ENCODE data around the gene POLD1. TPM values are rescaled to one million over a fixed set of nuclear protein-coding genes. Genes with fewer than 3 reads are reported as not detected.
A peak's percentile ranks its signal among the peaks of the same experiment; 100 is the strongest.

The POLD1 gene
- total RNA-seq, 1 donor from 2014 or later, result 18.9 TPM

DNA sequence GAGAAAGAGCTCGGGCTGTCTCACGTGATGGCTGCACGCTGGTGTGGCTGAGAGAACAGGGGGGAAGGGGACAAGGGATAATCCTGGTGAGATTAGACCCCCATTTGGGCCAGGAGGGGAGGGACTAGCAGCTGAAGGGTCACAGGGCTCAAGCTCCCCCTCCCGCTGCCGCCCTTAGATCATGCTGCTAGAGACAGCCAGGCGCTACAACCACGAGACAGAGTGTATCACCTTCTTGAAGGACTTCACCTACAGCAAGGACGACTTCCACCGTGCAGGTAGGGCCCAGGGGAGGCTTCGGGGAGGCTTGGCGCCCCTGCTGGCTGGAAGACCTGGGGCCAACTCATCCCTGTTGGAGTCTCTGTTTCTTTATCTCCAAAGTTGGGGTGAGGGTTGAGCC is 4.5 kb upstream of the POLD1 start:
- Histone ChIP-seq H3K9ac (ENCODE audit: low read length) (no peak overlapping the region), H3K36me3 (ENCODE audit: insufficient read depth, low read length) (peaks cover 7% of the 10 kb centered on the region), H3K9me3 (ENCODE audit: insufficient read depth, low read depth, low read length) (no peaks in the 10 kb centered on the region), H3K4me3 (ENCODE audit: insufficient read depth, low read depth, low read length) (no peak overlapping the region), H4K20me1 (ENCODE audit: insufficient read depth, low read length) (peaks cover 13% of the 10 kb centered on the region), H3K27ac (ENCODE audit: low read depth, low read length) (no peak overlapping the region), H3K4me2 (ENCODE audit: low read length) (no peak overlapping the region), H3K27me3 (ENCODE audit: insufficient read depth, low read length) (no peaks in the 10 kb centered on the region), H3K4me1 (ENCODE audit: insufficient read depth, low read length) (peaks cover 4% of the 10 kb centered on the region), H3K79me2 (ENCODE audit: insufficient read depth, low read length) (no peaks in the 10 kb centered on the region), H2AFZ (ENCODE audit: low read depth, low read length) (no peak overlapping the region)
- no peaks in the 10 kb centered on the region for H3K9me3 Mint-ChIP-seq (ENCODE audit: unreplicated experiment)
- peaks cover 8% of the 10 kb centered on the region for H3K36me3 Mint-ChIP-seq (ENCODE audit: low read depth, unreplicated experiment)
- FAIRE-seq (no peak), DNase-seq (ENCODE audit: low read depth) (no peak)
- H3K4me3 Mint-ChIP-seq (ENCODE audit: unreplicated experiment), result no peak overlapping the region
- H3K27me3 Mint-ChIP-seq (ENCODE audit: low read depth, unreplicated experiment), result no peaks in the 10 kb centered on the region
- TF ChIP-seq, protein P1, sequence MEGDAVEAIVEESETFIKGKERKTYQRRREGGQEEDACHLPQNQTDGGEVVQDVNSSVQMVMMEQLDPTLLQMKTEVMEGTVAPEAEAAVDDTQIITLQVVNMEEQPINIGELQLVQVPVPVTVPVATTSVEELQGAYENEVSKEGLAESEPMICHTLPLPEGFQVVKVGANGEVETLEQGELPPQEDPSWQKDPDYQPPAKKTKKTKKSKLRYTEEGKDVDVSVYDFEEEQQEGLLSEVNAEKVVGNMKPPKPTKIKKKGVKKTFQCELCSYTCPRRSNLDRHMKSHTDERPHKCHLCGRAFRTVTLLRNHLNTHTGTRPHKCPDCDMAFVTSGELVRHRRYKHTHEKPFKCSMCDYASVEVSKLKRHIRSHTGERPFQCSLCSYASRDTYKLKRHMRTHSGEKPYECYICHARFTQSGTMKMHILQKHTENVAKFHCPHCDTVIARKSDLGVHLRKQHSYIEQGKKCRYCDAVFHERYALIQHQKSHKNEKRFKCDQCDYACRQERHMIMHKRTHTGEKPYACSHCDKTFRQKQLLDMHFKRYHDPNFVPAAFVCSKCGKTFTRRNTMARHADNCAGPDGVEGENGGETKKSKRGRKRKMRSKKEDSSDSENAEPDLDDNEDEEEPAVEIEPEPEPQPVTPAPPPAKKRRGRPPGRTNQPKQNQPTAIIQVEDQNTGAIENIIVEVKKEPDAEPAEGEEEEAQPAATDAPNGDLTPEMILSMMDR (IDR thresholded peaks at IDR 0.05; ENCODE audit: insufficient read depth, low read depth, low read length), result no peak
- no peak for TF ChIP-seq EZH2 (IDR thresholded peaks at IDR 0.05; ENCODE audit: insufficient read depth, low read length)
- H3K27ac Mint-ChIP-seq (ENCODE audit: unreplicated experiment), result no peak overlapping the region
- H3K4me1 Mint-ChIP-seq (ENCODE audit: low read depth, unreplicated experiment), result no peaks in the 10 kb centered on the region

GRCh38 chr19:50380137-50380536 is 4.0 kb upstream of the POLD1 start:
- Mint-ChIP-seq H3K4me1 (ENCODE audit: low read depth, unreplicated experiment) (peaks cover 4% of the 10 kb centered on the region), H3K27me3 (ENCODE audit: low read depth, unreplicated experiment) (no peaks in the 10 kb centered on the region), H3K27ac (ENCODE audit: unreplicated experiment) (peak overlapping the region; percentile 42), H3K9me3 (ENCODE audit: unreplicated experiment) (no peaks in the 10 kb centered on the region), H3K36me3 (ENCODE audit: low read depth, unreplicated experiment) (peaks cover 8% of the 10 kb centered on the region), H3K4me3 (ENCODE audit: unreplicated experiment) (no peak overlapping the region)
- Histone ChIP-seq H3K9me3 (ENCODE audit: insufficient read depth, low read depth, low read length) (no peaks in the 10 kb centered on the region), H3K27ac (ENCODE audit: low read depth, low read length) (no peak overlapping the region), H3K4me2 (ENCODE audit: low read length) (no peak overlapping the region), H4K20me1 (ENCODE audit: insufficient read depth, low read length) (peaks cover 13% of the 10 kb centered on the region), H3K36me3 (ENCODE audit: insufficient read depth, low read length) (peaks cover 7% of the 10 kb centered on the region), H3K79me2 (ENCODE audit: insufficient read depth, low read length) (peaks cover 2% of the 10 kb centered on the region), H2AFZ (ENCODE audit: low read depth, low read length) (no peak overlapping the region), H3K9ac (ENCODE audit: low read length) (no peak overlapping the region), H3K27me3 (ENCODE audit: insufficient read depth, low read length) (no peaks in the 10 kb centered on the region), H3K4me3 (ENCODE audit: insufficient read depth, low read depth, low read length) (no peak overlapping the region), H3K4me1 (ENCODE audit: insufficient read depth, low read length) (peaks cover 9% of the 10 kb centered on the region)
- FAIRE-seq (no peak), DNase-seq (ENCODE audit: low read depth) (no peak)
- TF ChIP-seq EZH2 (IDR thresholded peaks at IDR 0.05; ENCODE audit: insufficient read depth, low read length), result no peak
- TF ChIP-seq, protein P1 (IDR thresholded peaks at IDR 0.05; ENCODE audit: insufficient read depth, low read depth, low read length), result no peak

GRCh38 chr19:50380751-50381151 is 3.4 kb upstream of the POLD1 start:
- Mint-ChIP-seq H3K9me3 (ENCODE audit: unreplicated experiment) (no peaks in the 10 kb centered on the region), H3K36me3 (ENCODE audit: low read depth, unreplicated experiment) (peaks cover 8% of the 10 kb centered on the region), H3K27me3 (ENCODE audit: low read depth, unreplicated experiment) (no peaks in the 10 kb centered on the region), H3K27ac (ENCODE audit: unreplicated experiment) (no peak overlapping the region), H3K4me3 (ENCODE audit: unreplicated experiment) (no peak overlapping the region), H3K4me1 (ENCODE audit: low read depth, unreplicated experiment) (peaks cover 6% of the 10 kb centered on the region)
- FAIRE-seq (no peak), DNase-seq (ENCODE audit: low read depth) (no peak)
- Histone ChIP-seq H3K79me2 (ENCODE audit: insufficient read depth, low read length) (peaks cover 8% of the 10 kb centered on the region), H3K4me3 (ENCODE audit: insufficient read depth, low read depth, low read length) (no peak overlapping the region), H3K27me3 (ENCODE audit: insufficient read depth, low read length) (no peaks in the 10 kb centered on the region), H3K4me1 (ENCODE audit: insufficient read depth, low read length) (peaks cover 11% of the 10 kb centered on the region), H4K20me1 (ENCODE audit: insufficient read depth, low read length) (peaks cover 13% of the 10 kb centered on the region), H3K36me3 (ENCODE audit: insufficient read depth, low read length) (peaks cover 7% of the 10 kb centered on the region), H3K27ac (ENCODE audit: low read depth, low read length) (no peak overlapping the region), H3K9ac (ENCODE audit: low read length) (no peak overlapping the region), H2AFZ (ENCODE audit: low read depth, low read length) (no peak overlapping the region), H3K9me3 (ENCODE audit: insufficient read depth, low read depth, low read length) (no peaks in the 10 kb centered on the region), H3K4me2 (ENCODE audit: low read length) (no peak overlapping the region)
- TF ChIP-seq, protein P1 (IDR thresholded peaks at IDR 0.05; ENCODE audit: insufficient read depth, low read depth, low read length), result no peak
- no peak for TF ChIP-seq EZH2 (IDR thresholded peaks at IDR 0.05; ENCODE audit: insufficient read depth, low read length)

All from astrocyte (in vitro differentiated cells and primary cell).